GM19351 (cell line): ENCODE measurements around the gene RFPL1.
"Not testable (repeated sequence)": the region's sequence is repeated elsewhere in the genome, so short reads cannot be mapped to it uniquely, and the experiment has no call there.

ENCODE experiments used
- ATAC-seq: cut with Tn5 transposase; IDR thresholded peaks from one replicate; pipeline ENCODE4 v1.9.1; 2021; ENCODE audit warnings: mild to moderate bottlenecking, moderate library complexity; ENCODE audit not compliant: unreplicated experiment

RFPL1 gene

DNA sequence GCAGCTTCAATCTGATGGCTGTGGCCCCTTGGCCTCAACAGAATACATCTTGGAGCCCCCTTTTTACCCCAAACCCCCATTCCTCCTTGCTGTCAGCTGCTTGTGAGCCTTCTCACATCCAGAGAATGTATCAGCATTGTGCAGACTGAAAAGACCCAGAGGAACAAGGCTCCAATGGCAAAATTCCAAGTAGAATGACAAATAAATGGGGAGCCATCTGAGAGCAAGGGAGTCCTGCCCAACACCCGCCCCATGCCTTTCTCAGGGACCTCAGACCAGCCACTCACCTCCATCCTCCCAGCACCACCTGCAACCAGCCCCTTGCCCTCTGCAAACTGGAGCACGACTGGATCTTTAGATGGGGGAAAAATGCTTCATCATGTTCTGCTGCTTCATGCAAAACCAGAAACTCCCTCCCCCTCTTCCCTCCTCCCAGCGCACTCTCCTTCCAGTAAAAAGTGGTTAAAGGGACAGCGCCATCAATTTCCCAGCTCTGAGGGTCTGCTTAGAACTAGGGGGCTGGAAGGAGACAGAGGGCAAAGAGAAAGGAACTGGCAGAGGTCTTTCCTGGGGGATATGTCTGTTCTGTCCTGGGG is 39.4 kb downstream of the RFPL1 start:
- no peak for ATAC-seq

GRCh38 chr22:29478326-29479276 is 40.2 kb downstream of the RFPL1 start:
- no peak for ATAC-seq

DNA sequence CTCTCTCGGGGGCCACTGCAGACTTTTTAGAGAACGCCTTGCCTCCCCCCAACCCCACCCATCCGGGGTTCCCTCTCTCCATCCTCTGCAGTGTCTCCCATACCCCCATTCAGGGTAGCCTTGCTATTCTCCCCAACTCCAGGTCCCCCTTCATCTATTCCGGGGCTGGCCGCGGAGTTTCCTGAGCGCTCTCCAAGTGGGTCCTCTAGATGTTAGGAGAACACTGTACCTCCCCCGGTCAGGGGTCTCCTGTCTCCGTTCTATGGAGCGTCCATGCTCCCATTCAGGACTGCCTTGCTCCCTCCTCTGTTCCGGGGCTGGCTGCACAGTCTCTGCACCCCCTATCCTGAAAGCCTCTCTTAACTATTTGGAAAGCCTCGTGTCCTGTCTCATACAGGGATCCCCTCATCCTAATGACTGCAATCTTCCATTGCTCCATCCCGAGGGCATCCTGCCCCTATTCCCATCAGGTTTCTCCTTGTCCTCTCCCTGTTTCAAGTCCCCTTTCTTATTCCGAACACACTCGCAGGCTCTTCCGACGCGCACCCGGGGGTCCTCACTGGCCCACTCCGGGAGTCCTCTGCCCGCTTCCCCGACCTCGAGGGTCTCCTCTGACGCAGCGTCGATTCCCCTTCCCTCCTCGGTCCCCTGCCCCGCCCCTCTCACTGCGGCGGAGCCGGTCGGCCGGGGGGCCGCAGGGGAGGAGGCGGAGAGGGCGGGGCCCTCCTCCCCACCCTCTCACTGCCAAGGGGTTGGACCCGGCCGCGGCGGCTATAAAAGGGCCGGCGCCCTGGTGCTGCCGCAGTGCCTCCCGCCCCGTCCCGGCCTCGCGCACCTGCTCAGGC is 41.3 kb downstream of the RFPL1 start, which contains the start of gene NEFH:
NEFH (plus strand) TSS at position 802 of the 845 bp plus-strand sequence. CDS start 45 bp downstream, outside the sequence.
- no peak for ATAC-seq

GRCh38 chr22:29480262-29480511 is 41.8 kb downstream of the RFPL1 start:
- no peak for ATAC-seq

- no peak for ATAC-seq
Observed at GRCh38 chr22:29480512-29481264, 42.3 kb downstream of the RFPL1 start.

DNA sequence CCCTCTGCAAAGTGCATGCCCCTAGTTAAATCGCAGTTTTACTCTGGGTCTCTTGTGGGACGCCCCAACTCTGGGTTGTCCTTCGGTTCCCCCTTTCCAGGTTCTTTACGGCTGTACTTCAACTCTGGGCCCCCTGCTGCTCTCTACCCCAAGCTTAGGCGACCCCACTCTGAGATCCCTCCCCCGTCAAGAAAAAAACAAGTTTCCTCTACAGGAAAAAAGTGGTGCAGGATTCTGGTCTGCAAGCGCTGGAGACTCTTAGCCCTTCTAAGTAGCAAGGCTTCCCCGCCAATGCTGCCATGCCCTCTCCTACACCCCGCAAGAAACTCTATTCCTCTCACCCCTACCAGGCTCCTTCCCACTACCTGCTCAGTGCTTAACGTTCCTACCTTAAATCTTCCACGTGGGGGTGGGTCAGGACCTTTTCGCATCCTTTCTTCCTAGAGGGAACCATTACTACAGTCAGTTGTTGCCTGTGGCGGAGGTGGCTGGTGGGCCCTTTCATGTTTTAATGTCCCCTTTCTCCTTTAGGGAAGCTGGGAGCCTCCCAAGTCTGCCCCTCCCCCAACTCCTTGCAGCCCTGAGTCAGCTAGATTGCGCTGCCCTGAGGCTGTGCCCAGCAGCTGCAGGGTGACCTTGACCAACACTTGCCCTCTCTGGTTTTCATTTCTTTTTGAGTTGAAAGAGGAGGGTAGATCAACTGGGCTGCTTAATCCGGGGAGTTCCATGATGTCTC is 43.0 kb downstream of the RFPL1 start:
- no peak for ATAC-seq

GRCh38 chr22:29482253-29482652 is 43.9 kb downstream of the RFPL1 start:
- no peak for ATAC-seq

DNA sequence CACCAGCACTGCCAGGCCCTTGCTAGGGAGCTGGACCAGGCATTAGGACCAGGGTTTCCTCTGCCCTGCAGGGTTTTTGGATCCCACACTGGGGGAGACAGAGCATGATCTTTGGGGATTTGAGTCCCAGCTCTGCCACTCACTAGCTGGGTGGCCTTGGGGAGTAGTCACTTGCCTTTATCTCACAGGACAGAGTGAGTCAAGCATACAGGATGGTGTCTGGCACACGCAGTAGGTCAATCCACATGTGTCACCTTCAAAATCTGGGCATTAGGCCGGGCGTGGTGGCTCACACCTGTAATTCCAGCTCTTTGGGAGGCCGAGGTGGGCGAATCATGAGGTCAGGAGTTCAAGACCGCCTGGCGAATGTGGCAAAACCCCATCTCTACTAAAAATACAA is 44.3 kb downstream of the RFPL1 start:
- no peak for ATAC-seq

- no peak for ATAC-seq
Observed at GRCh38 chr22:29483254-29483653, 44.9 kb downstream of the RFPL1 start.

DNA sequence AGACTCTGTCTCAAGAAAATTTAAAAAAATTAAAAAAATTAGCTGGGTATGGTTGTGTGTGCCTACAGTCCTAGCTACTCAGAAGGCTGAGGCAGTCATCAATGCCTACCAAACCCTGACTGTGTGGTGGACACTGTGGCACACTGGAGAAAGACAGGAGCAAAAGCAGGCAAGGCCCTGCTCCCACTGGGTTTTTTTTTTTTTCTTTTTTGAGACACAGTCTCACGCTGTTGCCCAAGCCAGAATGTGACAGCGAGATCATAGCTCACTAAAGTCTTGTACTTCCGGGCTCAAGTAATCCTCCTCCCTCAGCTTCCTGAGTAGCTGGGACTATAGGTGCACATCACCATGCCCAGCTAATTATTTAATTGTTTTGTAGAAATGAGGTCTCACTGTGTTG is 46.3 kb downstream of the RFPL1 start:
- ATAC-seq = no peak

DNA sequence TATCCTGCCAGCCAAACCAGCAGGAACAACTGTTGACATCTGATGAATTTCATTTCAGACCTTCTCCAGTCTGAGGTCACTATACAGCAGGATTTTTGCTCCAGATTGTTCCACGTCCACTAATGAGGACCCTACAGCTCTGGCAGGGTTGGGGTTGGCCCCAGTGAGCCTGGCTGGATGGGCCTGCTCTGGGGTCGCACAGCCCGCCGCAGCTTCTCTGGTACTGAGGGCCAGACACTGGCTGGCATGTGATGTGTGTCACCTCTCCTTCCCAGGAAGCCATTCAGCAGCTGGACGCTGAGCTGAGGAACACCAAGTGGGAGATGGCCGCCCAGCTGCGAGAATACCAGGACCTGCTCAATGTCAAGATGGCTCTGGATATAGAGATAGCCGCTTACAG is 47.1 kb downstream of the RFPL1 start:
- no peak for ATAC-seq

- no peak for ATAC-seq
Observed at GRCh38 chr22:29487426-29487986, 49.1 kb downstream of the RFPL1 start.

- not testable (repeated sequence) for ATAC-seq
Observed at GRCh38 chr22:29489127-29489780, 50.9 kb downstream of the RFPL1 start.

- ATAC-seq = no peak
Observed at GRCh38 chr22:29491012-29491411, 52.6 kb downstream of the RFPL1 start.
